ENCODE measurements around the gene ASCC1.

DNA sequence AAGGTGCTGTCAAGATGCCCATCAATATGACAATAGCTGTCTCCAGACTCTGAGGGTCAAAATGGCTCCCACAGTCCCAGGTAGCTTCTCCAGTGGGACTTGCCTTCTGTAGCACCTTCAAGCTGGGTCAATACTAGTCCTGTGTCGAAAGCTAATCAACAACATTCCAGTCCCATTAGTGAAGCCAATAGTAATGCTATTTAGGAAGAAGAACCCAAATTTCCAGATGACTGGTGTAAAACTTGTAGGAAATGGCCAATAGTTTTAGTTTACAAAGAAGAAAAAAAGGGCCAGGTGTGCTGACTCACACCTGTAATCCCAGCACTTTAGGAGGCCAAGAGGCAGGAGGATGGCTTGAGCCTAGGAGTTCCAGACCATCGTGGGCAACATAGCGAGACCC lies 125.8 kb downstream of the ASCC1 start:
- TF ChIP-seq POLR2A (IDR thresholded peaks at IDR 0.05) = no peak
- TF ChIP-seq, protein P1, sequence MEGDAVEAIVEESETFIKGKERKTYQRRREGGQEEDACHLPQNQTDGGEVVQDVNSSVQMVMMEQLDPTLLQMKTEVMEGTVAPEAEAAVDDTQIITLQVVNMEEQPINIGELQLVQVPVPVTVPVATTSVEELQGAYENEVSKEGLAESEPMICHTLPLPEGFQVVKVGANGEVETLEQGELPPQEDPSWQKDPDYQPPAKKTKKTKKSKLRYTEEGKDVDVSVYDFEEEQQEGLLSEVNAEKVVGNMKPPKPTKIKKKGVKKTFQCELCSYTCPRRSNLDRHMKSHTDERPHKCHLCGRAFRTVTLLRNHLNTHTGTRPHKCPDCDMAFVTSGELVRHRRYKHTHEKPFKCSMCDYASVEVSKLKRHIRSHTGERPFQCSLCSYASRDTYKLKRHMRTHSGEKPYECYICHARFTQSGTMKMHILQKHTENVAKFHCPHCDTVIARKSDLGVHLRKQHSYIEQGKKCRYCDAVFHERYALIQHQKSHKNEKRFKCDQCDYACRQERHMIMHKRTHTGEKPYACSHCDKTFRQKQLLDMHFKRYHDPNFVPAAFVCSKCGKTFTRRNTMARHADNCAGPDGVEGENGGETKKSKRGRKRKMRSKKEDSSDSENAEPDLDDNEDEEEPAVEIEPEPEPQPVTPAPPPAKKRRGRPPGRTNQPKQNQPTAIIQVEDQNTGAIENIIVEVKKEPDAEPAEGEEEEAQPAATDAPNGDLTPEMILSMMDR (IDR thresholded peaks at IDR 0.05) = no peak
- no peak for TF ChIP-seq POLR2AphosphoS5 (IDR thresholded peaks at IDR 0.05)
- TF ChIP-seq EP300 (IDR thresholded peaks at IDR 0.05) = no peak

Data from gastroesophageal sphincter (tissue), 3 donors.